K562 (cell line): ENCODE measurements around the gene KCNH2. TPM values are rescaled to one million over a fixed set of nuclear protein-coding genes. Genes with fewer than 3 reads are reported as not detected.

Experiments used
- ATF1 ChIP-seq, 2 experiments: fragments of 450-650 bp in 1 of 2; IDR thresholded peaks; 2 replicates each; pipeline ENCODE4 v1.6.1; 2016; ENCODE audit warnings: missing compliant biosample characterization in 1 of 2, missing genetic modification characterization in 1 of 2
- BMI1 ChIP-seq: fragments of 150-350 bp; IDR thresholded peaks from 2 replicates; pipeline ENCODE4 v1.6.1; 2014; ENCODE audit warnings: low read length
- GTF2A2 ChIP-seq: IDR thresholded peaks from 2 replicates; pipeline ENCODE4 v1.6.1; 2016; ENCODE audit warnings: mild to moderate bottlenecking, missing genetic modification characterization, missing compliant biosample characterization
- KAT8 ChIP-seq: fragments of 450-650 bp; IDR thresholded peaks from 2 replicates; pipeline ENCODE4 v1.6.1; 2016; ENCODE audit warnings: low read depth, mild to moderate bottlenecking
- MEF2D ChIP-seq: conservative IDR thresholded peaks from 2 replicates; pipeline ENCODE4 v1.6.1; 2016; ENCODE audit warnings: low read depth, missing genetic modification characterization, missing compliant biosample characterization
- MNT ChIP-seq, 2 experiments: fragments of 450-650 bp; conservative IDR thresholded peaks; 2 replicates each; pipeline ENCODE4 v1.6.1; 2017; ENCODE audit warnings: mild to moderate bottlenecking in 2 of 2, moderate library complexity in 2 of 2
- PBX2 ChIP-seq, 2 experiments: IDR thresholded peaks in 1 of 2; conservative IDR thresholded peaks in 1 of 2; 2 replicates each; pipeline ENCODE4 v1.6.1; 2016; ENCODE audit warnings: low read depth in 2 of 2, mild to moderate bottlenecking in 1 of 2, missing compliant biosample characterization in 1 of 2, missing genetic modification characterization in 1 of 2, moderate library complexity in 1 of 2
- SIRT6 ChIP-seq: IDR thresholded peaks from one replicate; pipeline ENCODE4 v1.6.1; 2012; ENCODE audit warnings: low read depth, mild to moderate bottlenecking, control low read depth, inconsistent platforms, low read length, moderate library complexity
- TRIM28 ChIP-seq: fragments of 450-650 bp; IDR thresholded peaks from 2 replicates; pipeline ENCODE4 v1.6.1; 2017
- ZBTB26 ChIP-seq: fragments of 450-650 bp; formaldehyde crosslinking; IDR thresholded peaks from 2 replicates; pipeline ENCODE4 v1.4.0; 2022; ENCODE audit warnings: missing genetic modification characterization
- ZC3H4 ChIP-seq: sonication (generic); formaldehyde crosslinking; IDR thresholded peaks from 2 replicates; pipeline ENCODE4 v1.9.0; 2021; ENCODE audit warnings: missing genetic modification reagents, borderline replicate concordance
- ZMIZ1 ChIP-seq, 2 experiments: fragments of 150-350 bp in 1 of 2; IDR thresholded peaks; 2 replicates each; pipeline ENCODE4 v1.6.1; 2012 to 2016; ENCODE audit warnings: low read depth in 2 of 2, low read length in 2 of 2, mild to moderate bottlenecking in 1 of 2, moderate library complexity in 1 of 2
- ZNF121 ChIP-seq: sonication (generic); formaldehyde crosslinking; conservative IDR thresholded peaks from 2 replicates; pipeline ENCODE4 v1.8.0; 2022; ENCODE audit warnings: missing genetic modification reagents
- ZNF143 ChIP-seq: sonication (generic); formaldehyde crosslinking; IDR thresholded peaks from 2 replicates; pipeline ENCODE4 v1.9.0; 2022; ENCODE audit warnings: mild to moderate bottlenecking, missing genetic modification reagents
- ZNF507 ChIP-seq: conservative IDR thresholded peaks from 2 replicates; pipeline ENCODE4 v1.6.1; 2017; ENCODE audit warnings: missing genetic modification characterization, missing compliant biosample characterization
- polyA plus RNA-seq, 8 experiments: library from polyadenylated mRNA; depleted of rRNA in 4 of 8; stranded (reverse) in 5 of 8; unstranded in 3 of 8; fragments of >200 nt; fragmentation: Nextera tagmentation in 2 of 8; fragmentation: Illumina TruSeq in 1 of 8; extraction: Ambion mirVana in 2 of 8; extraction: Trizol in 1 of 8; gene quantifications; 2 replicates each; pipeline versions ENCODE4 v1.2.1 to v1.2.3, GENCODE V29; 2011 to 2014; ENCODE audit warnings: inconsistent platforms in 1 of 8, missing spikeins in 1 of 8
- total RNA-seq, 7 experiments: library from RNA; depleted of rRNA in 6 of 7; stranded (reverse); fragments of >200 nt in 6 of 7; fragmentation: Illumina TruSeq in 2 of 7; extraction: Trizol in 2 of 7; gene quantifications; 2 replicates each; pipeline versions ENCODE4 v1.2.1 to v1.2.3, GENCODE V29; 2011 to 2021; ENCODE audit warnings: low replicate concordance in 1 of 7
- TF ChIP-seq, protein P1 (sequence below): fragments of 450-650 bp; formaldehyde crosslinking; IDR thresholded peaks from 2 replicates; pipeline ENCODE4 v1.4.0; 2020; ENCODE audit warnings: mild to moderate bottlenecking, mixed read lengths

Gene KCNH2
- total and polyA plus RNA-seq, 9 of the 15 experiments (the other 6 are each of a cell fraction or from before 2014, with no cell fraction given): 18.1 to 368 (median 218) TPM

GRCh38 chr7:150994141-150994837, 16.2 kb upstream of the KCNH2 start (continued):
- TF ChIP-seq ZBTB26 (CRISPR knock-in tag): 0 out of 2 replicates have a peak, but pooled peaks have one; percentile 54
- TF ChIP-seq ZNF121: no peak
- no peak for TF ChIP-seq SIRT6
- peak in 1 of 2 experiments; percentile 90; a peak in 3 of 4 replicates for TF ChIP-seq MNT (conservative IDR thresholded peaks at IDR 0.05)
- TF ChIP-seq ZC3H4 (CRISPR knock-in tag): no peak
- no peak for TF ChIP-seq BMI1
- TF ChIP-seq, protein P1, sequence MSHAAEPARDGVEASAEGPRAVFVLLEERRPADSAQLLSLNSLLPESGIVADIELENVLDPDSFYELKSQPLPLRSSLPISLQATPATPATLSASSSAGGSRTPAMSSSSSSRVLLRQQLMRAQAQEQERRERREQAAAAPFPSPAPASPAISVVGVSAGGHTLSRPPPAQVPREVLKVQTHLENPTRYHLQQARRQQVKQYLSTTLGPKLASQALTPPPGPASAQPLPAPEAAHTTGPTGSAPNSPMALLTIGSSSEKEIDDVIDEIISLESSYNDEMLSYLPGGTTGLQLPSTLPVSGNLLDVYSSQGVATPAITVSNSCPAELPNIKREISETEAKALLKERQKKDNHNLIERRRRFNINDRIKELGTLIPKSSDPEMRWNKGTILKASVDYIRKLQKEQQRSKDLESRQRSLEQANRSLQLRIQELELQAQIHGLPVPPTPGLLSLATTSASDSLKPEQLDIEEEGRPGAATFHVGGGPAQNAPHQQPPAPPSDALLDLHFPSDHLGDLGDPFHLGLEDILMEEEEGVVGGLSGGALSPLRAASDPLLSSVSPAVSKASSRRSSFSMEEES (CRISPR knock-in tag): no peak; the same call in 1 of the 2 replicates
- no peak; the same call in 1 of the 2 replicates for TF ChIP-seq TRIM28
- TF ChIP-seq ZNF143 (CRISPR knock-in tag): peak; percentile 68
- peak in 1 of 2 experiments; percentile 82; a peak in 2 of 4 replicates for TF ChIP-seq ZMIZ1 (IDR thresholded peaks at IDR 0.05; ENCODE audit: low read depth in 2 of 2, low read length in 2 of 2)
- TF ChIP-seq ZNF507 (tag): no peak
- 0 out of 2 replicates have a peak, but pooled peaks have one; percentile 19 for TF ChIP-seq MEF2D
- TF ChIP-seq ATF1 (CRISPR knock-in tag; IDR thresholded peaks at IDR 0.05): no peak
- peak; percentile 51; the same call in 1 of the 2 replicates for TF ChIP-seq ATF1 (tag; IDR thresholded peaks at IDR 0.05)
- TF ChIP-seq KAT8: no peak
- TF ChIP-seq GTF2A2 (tag): peak; percentile 68
- no peak for TF ChIP-seq PBX2 (CRISPR knock-in tag; IDR thresholded peaks at IDR 0.05; ENCODE audit: low read depth)
- no peak for TF ChIP-seq PBX2 (tag; conservative IDR thresholded peaks at IDR 0.05; ENCODE audit: low read depth)
